Panc1 (cell line): ENCODE measurements around the gene SOX1. TPM values are rescaled to one million over a fixed set of nuclear protein-coding genes. Genes with fewer than 3 reads are reported as not detected.

ENCODE experiments used
- ATAC-seq: fragments of 200-7000 bp; cut with Tn5 transposase; 2 replicates; pipeline ENCODE4 v1.9.1; 2020; ENCODE audit warnings: mild to moderate bottlenecking, moderate library complexity
- BruUV-seq: library from RNA; stranded (reverse); fragments of 400-500 nt; replicated peaks from 2 replicates; lab custom pipeline; 2021; lab: Mats Ljungman, UMichigan
- CTCF ChIA-PET: fragments of 300-600 bp; sonication (Branson Sonifier 250); formaldehyde crosslinking; loops from one replicate; lab custom pipeline; 2022; ENCODE audit warnings: antibody characterized with exemption; lab: Charles Lee
- POLR2A ChIA-PET: fragments of 300-600 bp; sonication (Branson Sonifier 250); formaldehyde crosslinking; loops from one replicate; lab custom pipeline; 2022; ENCODE audit warnings: antibody characterized with exemption; lab: Charles Lee
- DNase-seq: peaks from one replicate; pipeline ENCODE4 v3.0.0-alpha.2; 2010; ENCODE audit warnings: low read depth, low spot score
- H3K27ac ChIP-seq: 2 replicates; pipeline ENCODE4 v1.5.1; 2011; ENCODE audit warnings: mild to moderate bottlenecking, low read length, inconsistent platforms
- H3K27me3 ChIP-seq: fragments of 200-500 bp; sonication (Bioruptor generic); 2 replicates; pipeline ENCODE4 v1.6.0; 2014; ENCODE audit warnings: low read length, inconsistent platforms; ENCODE audit not compliant: control insufficient read depth, insufficient read depth
- H3K36me3 ChIP-seq: fragments of 200-500 bp; sonication (Bioruptor generic); 2 replicates; pipeline ENCODE4 v1.5.1; 2014; ENCODE audit warnings: inconsistent platforms, mild to moderate bottlenecking, low read length, moderate library complexity; ENCODE audit not compliant: control insufficient read depth, insufficient read depth
- H3K4me1 ChIP-seq: 2 replicates; pipeline ENCODE4 v1.5.1; 2011; ENCODE audit warnings: inconsistent platforms, mild to moderate bottlenecking, low read length, moderate library complexity; ENCODE audit not compliant: control insufficient read depth, insufficient read depth
- H3K4me3 ChIP-seq, 2 experiments: 2 replicates each; pipeline ENCODE4 v1.5.1; 2011 to 2012; ENCODE audit warnings: low read depth in 2 of 2, low read length in 2 of 2, mild to moderate bottlenecking in 2 of 2, inconsistent platforms in 1 of 2, moderate library complexity in 1 of 2
- H3K9me3 ChIP-seq: fragments of 200-500 bp; sonication (Bioruptor generic); 2 replicates; pipeline ENCODE4 v1.5.1; 2014; ENCODE audit warnings: low read depth, mild to moderate bottlenecking, inconsistent platforms, low read length, moderate library complexity; ENCODE audit not compliant: control insufficient read depth, insufficient read depth
- CTCF ChIP-seq: fragments of 450-650 bp; IDR thresholded peaks from 2 replicates; pipeline ENCODE4 v1.5.1; 2017; ENCODE audit warnings: mild to moderate bottlenecking
- POLR2AphosphoS5 ChIP-seq: IDR thresholded peaks from 2 replicates; pipeline ENCODE4 v1.6.1; 2012; ENCODE audit warnings: mild to moderate bottlenecking, low read depth, low read length, moderate library complexity
- REST ChIP-seq, 2 experiments: IDR thresholded peaks; 2 replicates each; pipeline ENCODE4 v1.6.1; 2011 to 2012; ENCODE audit warnings: low read depth in 2 of 2, control low read depth in 1 of 2, low read length in 1 of 2, mild to moderate bottlenecking in 1 of 2, moderate library complexity in 1 of 2; ENCODE audit not compliant: insufficient read depth in 1 of 2
- SIN3A ChIP-seq: IDR thresholded peaks from 2 replicates; pipeline ENCODE4 v1.6.1; 2012; ENCODE audit warnings: low read depth, mild to moderate bottlenecking, low read length, moderate library complexity, borderline replicate concordance; ENCODE audit not compliant: insufficient read depth
- TCF7L2 ChIP-seq: IDR thresholded peaks from 2 replicates; pipeline ENCODE4 v1.6.1; 2011; ENCODE audit warnings: mild to moderate bottlenecking, low read depth, low read length, inconsistent platforms
- in situ Hi-C: cut with HindIII; loops from 2 replicates; pipeline ENCODE4 v1.10.0; 2016; ENCODE audit warnings: low sequenced_read_pairs, low pct_unique_long_range_greater_than_20kb
- intact Hi-C: fragments of 100-400 bp; cut with micrococcal nuclease; formaldehyde crosslinking; loops from one replicate; pipeline ENCODE4 v1.10.0; 2022; ENCODE audit not compliant: unreplicated experiment
- total RNA-seq: library from RNA; stranded (reverse); gene quantifications from one replicate; pipeline ENCODE4 v1.2.1, GENCODE V29; 2021; ENCODE audit not compliant: unreplicated experiment

Gene SOX1
- total RNA-seq, 1 experiment from 2014 or later: not detected

GRCh38 chr13:112065521-112065866, 1.5 kb upstream of the SOX1 start:
- CTCF ChIA-PET: no interaction called here
- BruUV-seq: no TSS peak

GRCh38 chr13:112065867-112066623, 904 bp upstream of the SOX1 start:
- H3K4me1 ChIP-seq: no peaks in the 10 kb centered on the region
- DNase-seq: no peak
- no peak overlapping the region for H3K4me3 ChIP-seq
- H3K9me3 ChIP-seq: no peaks in the 10 kb centered on the region
- no TSS peak for BruUV-seq
- no peak overlapping the region for H3K27ac ChIP-seq
- no peaks in the 10 kb centered on the region for H3K27me3 ChIP-seq
- in situ Hi-C loops (no loop called here), intact Hi-C loops (no loop called here)
- ATAC-seq: no peak
- ChIA-PET CTCF (no interaction called here), POLR2A (no interaction called here)
- no peaks in the 10 kb centered on the region for H3K36me3 ChIP-seq
- TF ChIP-seq CTCF (no peak), SIN3A (no peak), TCF7L2 (no peak), REST (IDR thresholded peaks at IDR 0.05; ENCODE audit: insufficient read depth in 1 of 2, low read depth in 2 of 2, low read length in 1 of 2) (no peak), POLR2AphosphoS5 (no peak)

More at GRCh38 chr13:112065521-112065866, 1.5 kb upstream of the SOX1 start:
- no peaks in the 10 kb centered on the region for H3K4me1 ChIP-seq
- no peak overlapping the region for H3K27ac ChIP-seq
- in situ Hi-C loops: no loop called here
- H3K27me3 ChIP-seq: no peaks in the 10 kb centered on the region
- intact Hi-C loops: no loop called here
- POLR2A ChIA-PET: no interaction called here
- no peak for DNase-seq
- no peaks in the 10 kb centered on the region for H3K36me3 ChIP-seq
- H3K9me3 ChIP-seq: no peaks in the 10 kb centered on the region
- TF ChIP-seq POLR2AphosphoS5 (no peak), TCF7L2 (no peak), SIN3A (no peak), CTCF (no peak), REST (IDR thresholded peaks at IDR 0.05; ENCODE audit: insufficient read depth in 1 of 2, low read depth in 2 of 2, low read length in 1 of 2) (no peak)
- no peak for ATAC-seq
- H3K4me3 ChIP-seq: no peak overlapping the region
